Astrocyte (in vitro differentiated cells and primary cell): ENCODE results near the gene SBF2. TPM values are rescaled to one million over a fixed set of nuclear protein-coding genes. Genes with fewer than 3 reads are reported as not detected.

Experiments
- DNase-seq: peaks from one replicate; pipeline ENCODE4 v3.0.0-alpha.2; 2010; ENCODE audit warnings: low read depth
- FAIRE-seq: peaks from 2 replicates; lab custom pipeline; 2011; peaks lifted over from hg19 to GRCh38; lab: Jason Lieb, UNC
- H2AFZ ChIP-seq: 2 replicates; pipeline ENCODE4 v1.6.0; 2012; ENCODE audit warnings: low read depth, low read length, inconsistent platforms
- H3K27ac ChIP-seq: 2 replicates; pipeline ENCODE4 v1.5.1; 2011; ENCODE audit warnings: low read depth, low read length, inconsistent platforms
- H3K27me3 ChIP-seq: 2 replicates; pipeline ENCODE4 v1.6.0; 2011; ENCODE audit warnings: low read length, inconsistent platforms; ENCODE audit not compliant: insufficient read depth
- H3K36me3 ChIP-seq: 2 replicates; pipeline ENCODE4 v1.5.1; 2011; ENCODE audit warnings: low read length, inconsistent platforms; ENCODE audit not compliant: insufficient read depth
- H3K4me1 ChIP-seq: 2 replicates; pipeline ENCODE4 v1.5.1; 2011; ENCODE audit warnings: low read length, inconsistent platforms; ENCODE audit not compliant: insufficient read depth
- H3K4me2 ChIP-seq: 2 replicates; pipeline ENCODE4 v1.6.0; 2012; ENCODE audit warnings: low read length, inconsistent platforms
- H3K4me3 ChIP-seq: 2 replicates; pipeline ENCODE4 v1.5.1; 2011; ENCODE audit warnings: low read depth, mild to moderate bottlenecking, low read length, inconsistent platforms; ENCODE audit not compliant: insufficient read depth
- H3K79me2 ChIP-seq: 2 replicates; pipeline ENCODE4 v1.6.0; 2012; ENCODE audit warnings: mild to moderate bottlenecking, low read length, inconsistent platforms; ENCODE audit not compliant: insufficient read depth
- H3K9ac ChIP-seq: 2 replicates; pipeline ENCODE4 v1.6.0; 2012; ENCODE audit warnings: mild to moderate bottlenecking, low read length, inconsistent platforms
- H3K9me3 ChIP-seq: 2 replicates; pipeline ENCODE4 v1.5.1; 2012; ENCODE audit warnings: low read depth, mild to moderate bottlenecking, low read length, inconsistent platforms; ENCODE audit not compliant: insufficient read depth
- H4K20me1 ChIP-seq: 2 replicates; pipeline ENCODE4 v1.6.0; 2012; ENCODE audit warnings: low read length, inconsistent platforms; ENCODE audit not compliant: insufficient read depth
- H3K27ac Mint-ChIP-seq: one replicate; pipeline ENCODE4 v1.8.0; 2021; ENCODE audit warnings: mild to moderate bottlenecking, mixed read lengths; ENCODE audit not compliant: unreplicated experiment
- H3K27me3 Mint-ChIP-seq: one replicate; pipeline ENCODE4 v1.8.0; 2021; ENCODE audit warnings: low read depth, mixed read lengths; ENCODE audit not compliant: unreplicated experiment
- H3K36me3 Mint-ChIP-seq: one replicate; pipeline ENCODE4 v1.8.0; 2021; ENCODE audit warnings: low read depth, mixed read lengths; ENCODE audit not compliant: unreplicated experiment
- H3K4me1 Mint-ChIP-seq: one replicate; pipeline ENCODE4 v1.8.0; 2021; ENCODE audit warnings: low read depth, mixed read lengths; ENCODE audit not compliant: unreplicated experiment
- H3K4me3 Mint-ChIP-seq: one replicate; pipeline ENCODE4 v1.8.0; 2021; ENCODE audit warnings: mild to moderate bottlenecking, moderate library complexity, mixed read lengths; ENCODE audit not compliant: unreplicated experiment
- H3K9me3 Mint-ChIP-seq: one replicate; pipeline ENCODE4 v1.8.0; 2021; ENCODE audit warnings: mild to moderate bottlenecking, mixed read lengths; ENCODE audit not compliant: unreplicated experiment
- CTCF ChIP-seq: IDR thresholded peaks from 2 replicates; pipeline ENCODE4 v1.5.1; 2011; ENCODE audit warnings: low read depth, mild to moderate bottlenecking, inconsistent platforms, low read length, moderate library complexity; ENCODE audit not compliant: insufficient read depth
- EZH2 ChIP-seq: IDR thresholded peaks from 2 replicates; pipeline ENCODE4 v1.6.1; 2012; ENCODE audit warnings: mild to moderate bottlenecking, low read length, inconsistent platforms; ENCODE audit not compliant: insufficient read depth
- total RNA-seq: library from RNA; stranded (reverse); gene quantifications from 2 replicates; pipeline ENCODE4 v1.2.1, GENCODE V29; 2021

Gene SBF2
- total RNA-seq, 1 donor from 2014 or later: 50.0 TPM

- no peak overlapping the region for H3K4me3 ChIP-seq
- no peaks in the 10 kb centered on the region for H3K4me1 ChIP-seq
- H3K27me3 Mint-ChIP-seq: no peaks in the 10 kb centered on the region
- no peak overlapping the region for H2AFZ ChIP-seq
- no peaks in the 10 kb centered on the region for H3K36me3 ChIP-seq
- peaks cover 10% of the 10 kb centered on the region for H3K36me3 Mint-ChIP-seq
- no peak overlapping the region for H3K27ac ChIP-seq
- TF ChIP-seq EZH2 (no peak), CTCF (no peak)
- peaks cover 2% of the 10 kb centered on the region for H3K9me3 Mint-ChIP-seq
- no peaks in the 10 kb centered on the region for H3K27me3 ChIP-seq
- H3K9ac ChIP-seq: no peak overlapping the region
- H3K4me3 Mint-ChIP-seq: no peak overlapping the region
- no peaks in the 10 kb centered on the region for H3K9me3 ChIP-seq
- H3K27ac Mint-ChIP-seq: no peak overlapping the region
- FAIRE-seq: no peak
- peaks cover 4% of the 10 kb centered on the region for H3K4me1 Mint-ChIP-seq
- no peak for DNase-seq
- H4K20me1 ChIP-seq: no peaks in the 10 kb centered on the region
- H3K79me2 ChIP-seq: no peaks in the 10 kb centered on the region
- no peak overlapping the region for H3K4me2 ChIP-seq
Measured at GRCh38 chr11:9953994-9954626, 339.9 kb downstream of the SBF2 start.

DNA sequence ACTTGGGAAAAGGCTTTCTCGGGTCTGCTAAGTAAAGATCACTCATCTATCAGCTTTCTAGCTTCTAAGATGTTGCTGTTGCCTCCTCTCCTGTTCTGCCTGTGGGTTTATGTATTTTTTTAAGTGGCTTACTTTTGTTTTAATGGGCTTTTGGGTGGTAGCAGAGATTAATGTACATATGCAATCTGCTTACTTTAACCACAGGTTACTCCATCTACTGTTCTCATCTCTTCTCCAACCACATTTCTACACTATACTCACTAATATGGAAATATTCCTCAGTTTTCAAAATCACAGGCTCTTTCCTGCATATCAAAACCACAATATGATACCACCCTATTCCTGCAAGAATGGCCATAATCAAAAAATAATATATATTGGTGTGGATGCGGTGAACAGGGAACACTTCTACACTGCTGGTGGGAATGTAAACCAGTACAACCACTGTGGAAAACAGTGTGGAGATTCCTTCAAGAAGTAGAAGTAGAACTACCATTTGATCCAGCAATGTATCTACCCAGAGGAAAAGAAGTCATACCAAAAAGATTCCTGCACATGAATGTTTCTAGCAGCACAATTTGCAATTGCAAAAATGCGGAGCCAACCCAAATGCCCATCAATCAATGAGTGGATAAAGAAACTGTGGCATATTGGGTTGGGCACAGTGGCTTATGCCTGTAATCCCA, 341.4 kb downstream of the SBF2 start:
- Mint-ChIP-seq H3K4me3 (no peak overlapping the region), H3K9me3 (no peaks in the 10 kb centered on the region), H3K27me3 (no peaks in the 10 kb centered on the region), H3K36me3 (peaks cover 3% of the 10 kb centered on the region), H3K27ac (no peak overlapping the region), H3K4me1 (peaks cover 4% of the 10 kb centered on the region)
- Histone ChIP-seq H2AFZ (no peak overlapping the region), H3K36me3 (no peaks in the 10 kb centered on the region), H3K79me2 (no peaks in the 10 kb centered on the region), H3K9ac (no peak overlapping the region), H3K27me3 (no peaks in the 10 kb centered on the region), H3K9me3 (no peaks in the 10 kb centered on the region), H3K27ac (no peak overlapping the region), H3K4me3 (no peak overlapping the region), H3K4me2 (no peak overlapping the region), H3K4me1 (no peaks in the 10 kb centered on the region), H4K20me1 (no peaks in the 10 kb centered on the region)
- TF ChIP-seq CTCF: no peak
- TF ChIP-seq EZH2: no peak
- DNase-seq (no peak), FAIRE-seq (no peak)

GRCh38 chr11:9951807-9952206, 342.2 kb downstream of the SBF2 start:
- no peaks in the 10 kb centered on the region for H3K36me3 ChIP-seq
- H3K4me1 ChIP-seq: no peaks in the 10 kb centered on the region
- H3K27me3 ChIP-seq: no peaks in the 10 kb centered on the region
- H3K79me2 ChIP-seq: no peaks in the 10 kb centered on the region
- no peaks in the 10 kb centered on the region for H4K20me1 ChIP-seq
- no peak overlapping the region for H2AFZ ChIP-seq
- peaks cover 4% of the 10 kb centered on the region for H3K4me1 Mint-ChIP-seq
- H3K4me3 ChIP-seq: no peak overlapping the region
- FAIRE-seq (no peak), DNase-seq (no peak)
- H3K9me3 Mint-ChIP-seq: no peaks in the 10 kb centered on the region
- H3K9ac ChIP-seq: no peak overlapping the region
- no peak overlapping the region for H3K27ac Mint-ChIP-seq
- TF ChIP-seq EZH2 (no peak), CTCF (no peak)
- H3K36me3 Mint-ChIP-seq: peaks cover 3% of the 10 kb centered on the region
- no peaks in the 10 kb centered on the region for H3K27me3 Mint-ChIP-seq
- no peak overlapping the region for H3K4me3 Mint-ChIP-seq
- H3K9me3 ChIP-seq: no peaks in the 10 kb centered on the region
- H3K4me2 ChIP-seq: no peak overlapping the region
- no peak overlapping the region for H3K27ac ChIP-seq
